Sigmoid colon (tissue), 4 donors: ENCODE results near the gene ENTR1.

Experiments
- CTCF ChIP-seq, 4 experiments: fragments of 450-650 bp in 3 of 4; fragments of 200-600 bp in 1 of 4; IDR thresholded peaks; one replicate each; pipeline ENCODE4 v1.5.1; 2016 to 2019; ENCODE audit warnings: antibody characterized with exemption in 4 of 4, mild to moderate bottlenecking in 3 of 4, moderate library complexity in 2 of 4
- POLR2A ChIP-seq, 2 donors: fragments of 450-650 bp; IDR thresholded peaks; one replicate each; pipeline ENCODE4 v1.6.1; 2016; ENCODE audit warnings: antibody characterized with exemption in 2 of 2, mild to moderate bottlenecking in 2 of 2, moderate library complexity in 2 of 2
- POLR2AphosphoS5 ChIP-seq, 4 donors: sonication (generic); formaldehyde crosslinking; IDR thresholded peaks; one replicate each; pipeline ENCODE4 v1.6.1; 2017; ENCODE audit warnings: antibody characterized with exemption in 4 of 4

- no peak for TF ChIP-seq CTCF (IDR thresholded peaks at IDR 0.05)
- no peak for TF ChIP-seq POLR2A (IDR thresholded peaks at IDR 0.05)
- no peak for TF ChIP-seq POLR2AphosphoS5 (IDR thresholded peaks at IDR 0.05)
Observed at GRCh38 chr9:136395020-136395340, 15.4 kb downstream of the ENTR1 start.
